Measurements from ENCODE around the gene AFMID. TPM values are rescaled to one million over a fixed set of nuclear protein-coding genes. Genes with fewer than 3 reads are reported as not detected.

AFMID gene
- polyA plus RNA-seq, 1 experiment, result 28.0 TPM

- no peaks in the 10 kb centered on the region for H3K36me3 ChIP-seq (ENCODE audit: control insufficient read depth, insufficient read depth, low read length)
- H3K27me3 ChIP-seq (ENCODE audit: control insufficient read depth, insufficient read depth, low read length), result no peaks in the 10 kb centered on the region
- TF ChIP-seq CTCF (IDR thresholded peaks at IDR 0.05; ENCODE audit: insufficient read depth, low read depth, low read length), result no peak
- no peak overlapping the region for H3K4me3 ChIP-seq (ENCODE audit: low read depth, low read length)
- ChIA-PET CTCF (interaction anchor here (0.6 to 3.0 kb wide), 2 partner anchors 66 to 481 kb away, joined by 3 to 13 read pairs; no protein-coding TSS in a partner anchor), POLR2A (no interaction called here)
- no peak for DNase-seq (ENCODE audit: low read depth)
Observed at GRCh38 chr17:78179372-78179771, 7.8 kb upstream of the AFMID start.

- no peak for DNase-seq (ENCODE audit: low read depth)
- no peak overlapping the region for H3K4me3 ChIP-seq (ENCODE audit: low read depth, low read length)
- no peaks in the 10 kb centered on the region for H3K36me3 ChIP-seq (ENCODE audit: control insufficient read depth, insufficient read depth, low read length)
- no peaks in the 10 kb centered on the region for H3K27me3 ChIP-seq (ENCODE audit: control insufficient read depth, insufficient read depth, low read length)
- ChIA-PET CTCF (interaction anchor here (0.6 to 3.0 kb wide), 2 partner anchors 67 to 482 kb away, joined by 3 to 13 read pairs; no protein-coding TSS in a partner anchor), POLR2A (no interaction called here)
- TF ChIP-seq CTCF (IDR thresholded peaks at IDR 0.05; ENCODE audit: insufficient read depth, low read depth, low read length), result no peak
Observed at GRCh38 chr17:78180083-78180482, 7.1 kb upstream of the AFMID start.

GRCh38 chr17:78180508-78180907, 6.7 kb upstream of the AFMID start:
- ChIA-PET POLR2A (no interaction called here), CTCF (interaction anchor here (3.0 kb wide), 1 partner anchor 67 kb away, joined by 13 read pairs; no protein-coding TSS in a partner anchor)
- DNase-seq (ENCODE audit: low read depth), result no peak
- H3K4me3 ChIP-seq (ENCODE audit: low read depth, low read length), result no peak overlapping the region
- TF ChIP-seq CTCF (IDR thresholded peaks at IDR 0.05; ENCODE audit: insufficient read depth, low read depth, low read length), result no peak
- H3K27me3 ChIP-seq (ENCODE audit: control insufficient read depth, insufficient read depth, low read length), result no peaks in the 10 kb centered on the region
- H3K36me3 ChIP-seq (ENCODE audit: control insufficient read depth, insufficient read depth, low read length), result no peaks in the 10 kb centered on the region

GRCh38 chr17:78182504-78182903, 4.7 kb upstream of the AFMID start:
- Histone ChIP-seq H3K4me3 (ENCODE audit: low read depth, low read length) (no peak overlapping the region), H3K27me3 (ENCODE audit: control insufficient read depth, insufficient read depth, low read length) (no peaks in the 10 kb centered on the region), H3K36me3 (ENCODE audit: control insufficient read depth, insufficient read depth, low read length) (no peaks in the 10 kb centered on the region)
- ChIA-PET POLR2A (no interaction called here), CTCF (interaction anchor here (1.5 kb wide), 1 partner anchor 70 kb away, joined by 4 read pairs; no protein-coding TSS in a partner anchor)
- no peak for TF ChIP-seq CTCF (IDR thresholded peaks at IDR 0.05; ENCODE audit: insufficient read depth, low read depth, low read length)
- DNase-seq (ENCODE audit: low read depth), result no peak

GRCh38 chr17:78183916-78184315, 3.2 kb upstream of the AFMID start:
- H3K27me3 ChIP-seq (ENCODE audit: control insufficient read depth, insufficient read depth, low read length), result no peaks in the 10 kb centered on the region
- TF ChIP-seq CTCF (IDR thresholded peaks at IDR 0.05; ENCODE audit: insufficient read depth, low read depth, low read length), result no peak
- no peaks in the 10 kb centered on the region for H3K36me3 ChIP-seq (ENCODE audit: control insufficient read depth, insufficient read depth, low read length)
- POLR2A ChIA-PET, result no interaction called here
- CTCF ChIA-PET, result interaction anchor here (0.7 to 3.7 kb wide), 3 partner anchors 8 to 71 kb away, joined by 3 to 35 read pairs (median 4); no protein-coding TSS in a partner anchor
- DNase-seq (ENCODE audit: low read depth), result no peak
- H3K4me3 ChIP-seq (ENCODE audit: low read depth, low read length), result no peak overlapping the region

Measured in BJ (cell line).